Calu3 (cell line): ENCODE results near the gene CMTM5. TPM values are rescaled to one million over a fixed set of nuclear protein-coding genes. Genes with fewer than 3 reads are reported as not detected.

Source experiments
- BruUV-seq: library from RNA; stranded (reverse); fragments of 400-500 nt; replicated peaks from 2 replicates; lab custom pipeline; 2021; lab: Mats Ljungman, UMichigan
- CTCF ChIA-PET: fragments of 300-600 bp; sonication (Branson Sonifier 250); formaldehyde crosslinking; loops from one replicate; lab custom pipeline; 2022; ENCODE audit warnings: antibody characterized with exemption; lab: Charles Lee
- DNase-seq: peaks from one replicate; pipeline ENCODE4 v3.0.0; 2022
- H3K27ac Mint-ChIP-seq: one replicate; pipeline ENCODE4 v1.8.0; 2022; ENCODE audit warnings: mixed read lengths; ENCODE audit not compliant: unreplicated experiment
- H3K27me3 Mint-ChIP-seq: one replicate; pipeline ENCODE4 v1.8.0; 2022; ENCODE audit warnings: mixed read lengths; ENCODE audit not compliant: unreplicated experiment
- H3K36me3 Mint-ChIP-seq: one replicate; pipeline ENCODE4 v1.8.0; 2022; ENCODE audit warnings: mild to moderate bottlenecking, moderate library complexity, mixed read lengths; ENCODE audit not compliant: insufficient read depth, unreplicated experiment
- H3K4me1 Mint-ChIP-seq: one replicate; pipeline ENCODE4 v1.8.0; 2022; ENCODE audit warnings: mild to moderate bottlenecking, low read depth, mixed read lengths; ENCODE audit not compliant: unreplicated experiment
- H3K4me3 Mint-ChIP-seq: one replicate; pipeline ENCODE4 v1.8.0; 2022; ENCODE audit warnings: mild to moderate bottlenecking, low read depth, moderate library complexity, mixed read lengths; ENCODE audit not compliant: unreplicated experiment
- H3K9me3 Mint-ChIP-seq: one replicate; pipeline ENCODE4 v1.8.0; 2022; ENCODE audit warnings: low read depth, mixed read lengths; ENCODE audit not compliant: unreplicated experiment
- intact Hi-C: fragments of 100-400 bp; cut with micrococcal nuclease; formaldehyde crosslinking; loops from one replicate; pipeline ENCODE4 v1.10.0; 2022; ENCODE audit not compliant: unreplicated experiment
- total RNA-seq: library from RNA; stranded (reverse); gene quantifications from 2 replicates; pipeline ENCODE4 v1.2.3, GENCODE V29; 2022
- TF ChIP-seq, protein P1 (sequence below): fragments of 200-600 bp; IDR thresholded peaks from one replicate; pipeline ENCODE4 v1.8.0; 2022; ENCODE audit warnings: antibody characterized with exemption; ENCODE audit not compliant: unreplicated experiment

CMTM5 gene
- total RNA-seq, 1 experiment from 2014 or later = not detected

GRCh38 chr14:23372509-23372908 lies 4.3 kb upstream of the CMTM5 start, which contains the start of gene IL25:
IL25 (plus strand) TSS chr14:23372809.
- Mint-ChIP-seq H3K36me3 (no peaks in the 10 kb centered on the region), H3K9me3 (no peaks in the 10 kb centered on the region), H3K4me1 (no peaks in the 10 kb centered on the region), H3K27me3 (peaks cover 90% of the 10 kb centered on the region), H3K27ac (no peak within 1 kb of the TSS), H3K4me3 (no peak within 1 kb of the TSS)
- CTCF ChIA-PET = no interaction called here
- intact Hi-C loops = no loop called here
- BruUV-seq = no TSS peak
- TF ChIP-seq, protein P1, sequence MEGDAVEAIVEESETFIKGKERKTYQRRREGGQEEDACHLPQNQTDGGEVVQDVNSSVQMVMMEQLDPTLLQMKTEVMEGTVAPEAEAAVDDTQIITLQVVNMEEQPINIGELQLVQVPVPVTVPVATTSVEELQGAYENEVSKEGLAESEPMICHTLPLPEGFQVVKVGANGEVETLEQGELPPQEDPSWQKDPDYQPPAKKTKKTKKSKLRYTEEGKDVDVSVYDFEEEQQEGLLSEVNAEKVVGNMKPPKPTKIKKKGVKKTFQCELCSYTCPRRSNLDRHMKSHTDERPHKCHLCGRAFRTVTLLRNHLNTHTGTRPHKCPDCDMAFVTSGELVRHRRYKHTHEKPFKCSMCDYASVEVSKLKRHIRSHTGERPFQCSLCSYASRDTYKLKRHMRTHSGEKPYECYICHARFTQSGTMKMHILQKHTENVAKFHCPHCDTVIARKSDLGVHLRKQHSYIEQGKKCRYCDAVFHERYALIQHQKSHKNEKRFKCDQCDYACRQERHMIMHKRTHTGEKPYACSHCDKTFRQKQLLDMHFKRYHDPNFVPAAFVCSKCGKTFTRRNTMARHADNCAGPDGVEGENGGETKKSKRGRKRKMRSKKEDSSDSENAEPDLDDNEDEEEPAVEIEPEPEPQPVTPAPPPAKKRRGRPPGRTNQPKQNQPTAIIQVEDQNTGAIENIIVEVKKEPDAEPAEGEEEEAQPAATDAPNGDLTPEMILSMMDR = no peak
- DNase-seq = no peak

GRCh38 chr14:23373041-23373440 lies 3.8 kb upstream of the CMTM5 start:
- no TSS peak for BruUV-seq
- Mint-ChIP-seq H3K9me3 (no peaks in the 10 kb centered on the region), H3K27ac (no peak overlapping the region), H3K36me3 (no peaks in the 10 kb centered on the region), H3K4me3 (no peak overlapping the region), H3K27me3 (peaks cover 90% of the 10 kb centered on the region), H3K4me1 (no peaks in the 10 kb centered on the region)
- CTCF ChIA-PET = interaction anchor here (0.7 kb wide), 1 partner anchor 458 kb away, joined by 4 read pairs; no protein-coding TSS in a partner anchor
- no peak for DNase-seq
- TF ChIP-seq, protein P1 = no peak
- intact Hi-C loops = no loop called here

GRCh38 chr14:23375527-23376251 lies 1.2 kb upstream of the CMTM5 start:
- H3K4me3 Mint-ChIP-seq = no peak overlapping the region
- no peak for DNase-seq
- no peaks in the 10 kb centered on the region for H3K4me1 Mint-ChIP-seq
- TF ChIP-seq, protein P1 = no peak
- H3K36me3 Mint-ChIP-seq = no peaks in the 10 kb centered on the region
- no TSS peak for BruUV-seq
- intact Hi-C loops = no loop called here
- CTCF ChIA-PET = interaction anchor here (0.7 to 0.8 kb wide), 2 partner anchors 12 to 46 kb away, joined by 3 read pairs; no protein-coding TSS in a partner anchor
- no peaks in the 10 kb centered on the region for H3K9me3 Mint-ChIP-seq
- peaks cover 95% of the 10 kb centered on the region for H3K27me3 Mint-ChIP-seq
- H3K27ac Mint-ChIP-seq = no peak overlapping the region

GRCh38 chr14:23377198-23377550 lies 328 bp downstream of the CMTM5 start:
- Mint-ChIP-seq H3K27me3 (peaks cover 95% of the 10 kb centered on the region), H3K9me3 (no peaks in the 10 kb centered on the region), H3K27ac (no peak overlapping the region), H3K36me3 (no peaks in the 10 kb centered on the region), H3K4me3 (no peak overlapping the region), H3K4me1 (no peaks in the 10 kb centered on the region)
- intact Hi-C loops = no loop called here
- TF ChIP-seq, protein P1 = no peak
- no TSS peak for BruUV-seq
- DNase-seq = no peak
- CTCF ChIA-PET = no interaction called here
